Aorta (tissue), 5 donors: ENCODE results near the gene SASH1. TPM values are rescaled to one million over a fixed set of nuclear protein-coding genes. Genes with fewer than 3 reads are reported as not detected.

Source experiments
- ATAC-seq: fragments of 200-7000 bp; cut with Tn5 transposase; one replicate; pipeline ENCODE4 v1.9.1; 2022; ENCODE audit warnings: moderate library complexity; ENCODE audit not compliant: low FRiP score
- DNase-seq, 2 donors: peaks; one replicate each; pipeline ENCODE4 v3.0.0-alpha.2; 2020
- H3K27ac ChIP-seq, 2 donors: one replicate each; pipeline ENCODE4 v1.5.1; 2013; ENCODE audit warnings: low read length in 2 of 2, mild to moderate bottlenecking in 2 of 2, moderate library complexity in 2 of 2, control low read depth in 1 of 2, inconsistent platforms in 1 of 2, low read depth in 1 of 2
- H3K27me3 ChIP-seq, 2 donors: one replicate each; pipeline ENCODE4 v1.6.1; 2013; ENCODE audit warnings: control low read depth in 1 of 2, low read length in 1 of 2, mild to moderate bottlenecking in 1 of 2, moderate library complexity in 1 of 2; ENCODE audit not compliant: insufficient read depth in 2 of 2, control insufficient read depth in 1 of 2
- H3K36me3 ChIP-seq, 2 donors: one replicate each; pipeline ENCODE4 v1.6.1; 2013; ENCODE audit warnings: control low read depth in 1 of 2, low read length in 1 of 2, mild to moderate bottlenecking in 1 of 2; ENCODE audit not compliant: insufficient read depth in 2 of 2, control insufficient read depth in 1 of 2
- H3K4me1 ChIP-seq, 2 donors: one replicate each; pipeline ENCODE4 v1.6.1; 2013; ENCODE audit warnings: low read length in 2 of 2, control low read depth in 1 of 2, mild to moderate bottlenecking in 1 of 2, moderate library complexity in 1 of 2; ENCODE audit not compliant: insufficient read depth in 2 of 2, control insufficient read depth in 1 of 2
- H3K4me3 ChIP-seq, 2 donors: one replicate each; pipeline ENCODE4 v1.5.1; 2013; ENCODE audit warnings: low read length in 2 of 2, control low read depth in 1 of 2, mild to moderate bottlenecking in 1 of 2
- H3K9me3 ChIP-seq: one replicate; pipeline ENCODE4 v1.6.1; 2013; ENCODE audit warnings: mild to moderate bottlenecking, low read length; ENCODE audit not compliant: control insufficient read depth
- WGBS, 2 donors: extraction: QIAGEN DNeasy Blood & Tissue Kit; methylation state at CpG; one replicate each; pipeline ENCODE4 v1.1.7; 2013; 5-methylcytosine and 5-hydroxymethylcytosine counted together
- intact Hi-C, 2 donors: fragments of 100-400 bp; cut with DNase I; formaldehyde crosslinking; loops; one replicate each; pipeline versions ENCODE4 v1.14.2 to v1.15.0; 2022
- polyA plus RNA-seq, 2 donors: library from polyadenylated mRNA; stranded (reverse); fragments of 200-250 nt; gene quantifications; one replicate each; pipeline ENCODE4 v1.2.3, GENCODE V29; 2013
- total RNA-seq, 2 donors: library from RNA; stranded (reverse); fragmentation: NEBNext Ultra II Directional; extraction: Animal tissue kit (Norgen Biotek cat#: 25700); gene quantifications; one replicate each; pipeline ENCODE4 v1.2.1, GENCODE V29; 2021
- donor health status: healthy with polysubstance abuse.
- donor health status: Bipolar disorder and iron deficiency.
- donor health status: DM: no; HTN: no; CAD: no.
- donor health status: DM: no; HTN: no; CAD: no.
- donor health status: DM: yes; HTN: yes; CAD: no.

The SASH1 gene
- total and polyA plus RNA-seq, 4 donors, result 10.3 to 120 (median 67.8) TPM

DNA sequence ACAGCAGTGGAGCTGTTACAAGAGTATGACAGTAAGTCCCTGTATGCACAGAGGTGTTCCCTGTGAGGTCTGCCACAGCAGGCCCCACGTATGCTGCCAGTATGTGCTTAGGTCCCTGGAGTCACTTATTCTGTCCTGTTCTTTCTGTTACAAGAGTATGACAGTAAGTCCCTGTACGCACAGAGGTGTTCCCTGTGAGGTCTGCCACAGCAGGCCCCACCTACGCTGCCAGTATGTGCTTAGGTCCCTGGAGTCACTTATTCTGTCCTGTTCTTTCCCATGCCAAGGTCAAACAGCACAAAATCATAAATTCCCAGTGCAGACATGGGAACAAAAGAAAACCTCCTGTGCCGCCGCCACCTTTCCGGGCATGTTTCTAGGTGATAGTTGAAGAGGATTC, 192.2 kb downstream of the SASH1 start:
- no peak for DNase-seq
- intact Hi-C loops, result loop anchor here in 1 of 2 donors (10.0 kb wide), 1 partner anchor 190 kb away; the partner anchor contains the start of gene SASH1
- no peak for ATAC-seq
- Histone ChIP-seq H3K4me3 (no peak overlapping the region), H3K4me1 (peaks cover 0 to 6% of the 10 kb centered on the region in 2 donors), H3K9me3 (no peaks in the 10 kb centered on the region), H3K36me3 (peaks cover 5 to 10% of the 10 kb centered on the region in 2 donors), H3K27ac (no peak overlapping the region), H3K27me3 (no peaks in the 10 kb centered on the region)
- 92 to 93% methylated on average over 6 of the region's 6 CpGs for WGBS, 2 donors

- intact Hi-C loops, result loop anchor here in 1 of 2 donors (10.0 kb wide), 1 partner anchor 191 kb away; the partner anchor contains the start of gene SASH1
- DNase-seq, result no peak
- Histone ChIP-seq H3K27me3 (no peaks in the 10 kb centered on the region), H3K36me3 (peaks cover 7 to 10% of the 10 kb centered on the region in 2 donors), H3K4me3 (no peak overlapping the region), H3K4me1 (peaks cover 0 to 6% of the 10 kb centered on the region in 2 donors), H3K9me3 (no peaks in the 10 kb centered on the region), H3K27ac (no peak overlapping the region)
- WGBS, 2 donors, result 91 to 92% methylated on average over 7 of the region's 7 CpGs
- ATAC-seq, result no peak
Measured at GRCh38 chr6:148535381-148535780, 192.7 kb downstream of the SASH1 start.

DNA sequence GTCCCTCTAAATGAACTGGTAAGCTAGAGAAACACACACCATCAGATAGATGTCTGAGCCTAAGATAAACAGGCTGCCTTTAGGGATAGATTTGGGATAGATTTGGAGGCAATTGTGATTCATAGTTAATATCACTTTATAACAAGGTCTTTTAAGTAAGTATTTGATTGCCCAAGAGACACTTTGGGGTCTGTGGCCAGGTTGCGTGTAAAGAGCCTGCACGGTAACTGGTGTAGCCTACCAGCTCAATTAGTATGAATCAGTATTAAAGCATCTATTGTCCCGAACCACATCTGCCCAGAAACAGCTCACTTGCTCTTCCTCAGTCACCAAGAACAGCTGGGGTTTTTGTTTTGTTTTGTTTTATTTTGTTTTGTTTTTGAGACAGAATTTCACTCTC, 193.3 kb downstream of the SASH1 start:
- no peaks in the 10 kb centered on the region for H3K27me3 ChIP-seq
- H3K27ac ChIP-seq, result no peak overlapping the region
- peaks cover 11 to 13% of the 10 kb centered on the region in 2 donors for H3K36me3 ChIP-seq
- ATAC-seq (no peak), DNase-seq (no peak)
- intact Hi-C loops, result loop anchor here in 1 of 2 donors (10.0 kb wide), 1 partner anchor 191 kb away; the partner anchor contains the start of gene SASH1
- H3K4me1 ChIP-seq, result peaks cover 0 to 6% of the 10 kb centered on the region in 2 donors
- WGBS, 2 donors, result 89 to 90% methylated on average over 3 of the region's 3 CpGs
- no peaks in the 10 kb centered on the region for H3K9me3 ChIP-seq
- no peak overlapping the region for H3K4me3 ChIP-seq

DNA sequence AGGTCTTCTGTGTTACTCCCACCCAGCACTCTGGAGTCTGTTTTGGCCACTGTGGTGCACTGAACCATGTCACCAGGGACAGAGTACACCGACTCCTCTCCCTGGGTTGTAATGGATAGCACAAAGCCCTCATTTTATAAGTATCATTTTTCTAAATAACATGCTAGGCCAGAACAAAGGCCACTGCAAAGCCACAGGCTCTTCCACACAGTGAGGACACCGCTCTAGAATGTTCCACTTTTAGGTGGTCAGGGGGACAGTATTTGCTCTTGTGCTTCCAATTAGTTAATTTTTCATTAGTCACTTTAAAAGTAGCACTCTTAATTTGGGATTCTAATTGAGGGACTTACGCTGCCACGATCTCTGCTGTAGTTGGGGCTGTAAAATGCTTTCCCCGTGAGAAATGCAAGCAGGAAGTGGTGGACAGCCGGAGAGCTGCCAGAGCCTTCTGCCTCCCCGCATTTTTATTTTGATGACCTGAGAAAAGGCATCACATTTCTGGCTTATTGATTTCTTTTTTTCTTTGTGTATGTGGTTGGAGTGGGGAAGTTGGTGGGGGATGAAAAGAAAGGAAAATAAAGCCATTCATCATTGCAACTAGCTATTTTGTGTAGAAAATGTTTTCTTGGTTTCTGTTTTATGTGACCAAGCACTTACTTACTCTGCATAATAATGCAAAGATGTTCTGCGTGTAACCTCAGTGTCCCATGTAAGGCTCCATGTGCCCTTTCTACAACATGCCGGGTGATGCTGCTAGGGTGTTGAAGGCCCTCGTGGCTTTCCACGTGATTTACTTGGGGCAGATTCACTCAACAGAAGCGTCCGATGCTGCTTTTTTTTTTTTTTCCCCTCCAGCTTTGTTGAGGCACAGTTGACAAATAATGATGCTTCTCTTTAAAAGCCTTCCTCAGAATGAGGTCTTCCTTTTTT, 195.9 kb downstream of the SASH1 start:
- H3K4me1 ChIP-seq, result no peaks in the 10 kb centered on the region
- no peaks in the 10 kb centered on the region for H3K27me3 ChIP-seq
- ATAC-seq, result peak; percentile 28
- H3K9me3 ChIP-seq, result no peaks in the 10 kb centered on the region
- no peak overlapping the region for H3K27ac ChIP-seq
- DNase-seq, result no peak
- intact Hi-C loops, result loop anchor here in 1 of 2 donors (10.0 kb wide), 1 partner anchor 194 kb away; the partner anchor contains the start of gene SASH1
- no peak overlapping the region for H3K4me3 ChIP-seq
- peaks cover 10 to 11% of the 10 kb centered on the region in 2 donors for H3K36me3 ChIP-seq
- WGBS, 2 donors, result 47 to 51% methylated on average over 13 of the region's 13 CpGs

- Histone ChIP-seq H3K4me1 (no peaks in the 10 kb centered on the region), H3K36me3 (peaks cover 9 to 14% of the 10 kb centered on the region in 2 donors), H3K9me3 (no peaks in the 10 kb centered on the region), H3K27me3 (no peaks in the 10 kb centered on the region), H3K4me3 (no peak overlapping the region), H3K27ac (no peak overlapping the region)
- no peak for ATAC-seq
- intact Hi-C loops, result no loop called here
- no peak for DNase-seq
- WGBS, 2 donors, result 83 to 84% methylated on average over 6 of the region's 6 CpGs
Measured at GRCh38 chr6:148543540-148543939, 200.9 kb downstream of the SASH1 start.

DNA sequence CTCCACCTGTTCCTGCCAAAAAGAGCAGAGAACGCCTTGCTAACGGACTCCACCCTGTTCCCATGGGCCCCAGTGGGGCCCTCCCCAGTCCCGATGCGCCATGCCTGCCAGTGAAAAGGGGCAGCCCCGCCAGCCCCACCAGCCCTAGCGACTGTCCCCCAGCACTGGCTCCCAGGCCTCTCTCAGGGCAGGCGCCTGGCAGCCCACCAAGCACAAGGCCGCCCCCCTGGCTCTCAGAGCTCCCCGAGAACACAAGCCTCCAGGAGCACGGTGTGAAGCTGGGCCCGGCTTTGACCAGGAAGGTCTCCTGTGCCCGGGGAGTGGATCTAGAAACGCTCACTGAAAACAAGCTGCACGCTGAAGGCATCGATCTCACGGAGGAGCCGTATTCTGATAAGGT, 201.8 kb downstream of the SASH1 start:
- Histone ChIP-seq H3K36me3 (peaks cover 9 to 16% of the 10 kb centered on the region in 2 donors), H3K27ac (no peak overlapping the region), H3K4me3 (no peak overlapping the region), H3K4me1 (no peaks in the 10 kb centered on the region), H3K27me3 (no peaks in the 10 kb centered on the region), H3K9me3 (no peaks in the 10 kb centered on the region)
- ATAC-seq, result no peak
- no peak for DNase-seq
- 93 to 94% methylated on average over 17 of the region's 17 CpGs for WGBS, 2 donors
- intact Hi-C loops, result no loop called here

GRCh38 chr6:148545901-148546300, 203.3 kb downstream of the SASH1 start:
- H3K4me3 ChIP-seq, result no peak overlapping the region
- no peak overlapping the region for H3K27ac ChIP-seq
- intact Hi-C loops, result no loop called here
- H3K4me1 ChIP-seq, result no peaks in the 10 kb centered on the region
- H3K9me3 ChIP-seq, result no peaks in the 10 kb centered on the region
- ATAC-seq, result no peak
- H3K27me3 ChIP-seq, result no peaks in the 10 kb centered on the region
- peaks cover 6 to 10% of the 10 kb centered on the region in 2 donors for H3K36me3 ChIP-seq
- 94 to 95% methylated on average over 14 of the region's 14 CpGs for WGBS, 2 donors
- DNase-seq, result no peak

DNA sequence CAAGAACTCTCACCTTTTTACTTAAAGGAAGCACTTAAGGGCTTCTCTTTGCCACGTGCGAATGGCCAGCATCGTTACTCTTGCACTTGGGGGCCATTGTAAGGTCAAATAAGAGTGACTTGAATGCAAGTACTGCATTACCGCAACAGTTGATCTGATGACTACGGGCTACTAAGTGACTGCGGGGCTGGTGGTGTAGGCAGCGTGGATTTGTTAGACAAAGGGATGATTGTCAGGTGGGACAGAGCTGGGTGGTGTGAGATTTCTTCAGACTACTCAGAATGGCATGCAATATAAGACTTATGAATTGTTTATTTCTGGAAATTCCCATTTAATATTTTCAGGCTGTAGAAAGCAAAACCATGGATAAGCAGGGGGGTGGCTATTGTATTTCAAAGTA, 204.5 kb downstream of the SASH1 start:
- no peaks in the 10 kb centered on the region for H3K27me3 ChIP-seq
- H3K4me1 ChIP-seq, result no peaks in the 10 kb centered on the region
- H3K27ac ChIP-seq, result no peak overlapping the region
- WGBS, 2 donors, result 85 to 94% methylated on average over 7 of the region's 7 CpGs
- peaks cover 6 to 10% of the 10 kb centered on the region in 2 donors for H3K36me3 ChIP-seq
- ATAC-seq, result no peak
- H3K9me3 ChIP-seq, result no peaks in the 10 kb centered on the region
- DNase-seq, result no peak
- intact Hi-C loops, result no loop called here
- no peak overlapping the region for H3K4me3 ChIP-seq
